Mucosa of gallbladder (tissue), 1 donor: ENCODE data around the gene OR7E24. TPM values are rescaled to one million over a fixed set of nuclear protein-coding genes. Genes with fewer than 3 reads are reported as not detected.
A peak's percentile ranks its signal among the peaks of the same experiment; 100 is the strongest.
"Not testable (repeated sequence)": the region's sequence is repeated elsewhere in the genome, so short reads cannot be mapped to it uniquely, and the experiment has no call there.

Experiments used
- DNase-seq: peaks from one replicate; pipeline ENCODE4 v3.0.0-alpha.2; 2020; ENCODE audit warnings: low spot score
- total RNA-seq: library from RNA; stranded (reverse); gene quantifications from one replicate; pipeline ENCODE4 v1.2.1, GENCODE V29; 2021
- donor health status: DM: no; HTN: no; CAD: no.

Gene OR7E24
- total RNA-seq = not detected

DNA sequence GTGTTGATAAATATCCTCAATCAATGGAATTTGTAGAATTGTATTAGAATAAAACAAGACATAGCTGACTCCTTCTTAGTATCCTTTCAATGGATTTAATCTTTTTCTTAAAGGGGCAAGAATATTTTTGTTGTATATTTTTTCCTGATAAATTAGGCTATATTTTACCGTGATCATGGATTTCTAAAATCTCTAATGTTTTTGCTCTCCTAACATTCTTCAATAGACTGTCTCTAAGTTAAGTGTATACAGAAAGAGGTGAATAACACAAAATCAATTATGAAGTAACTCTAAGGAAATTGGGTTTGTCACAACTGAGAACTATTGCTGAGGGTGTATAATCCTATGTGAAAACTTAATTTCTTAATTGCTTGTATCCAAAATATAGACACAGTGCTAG, at the start of gene OR7E24:
TSS of gene OR7E24 (plus strand) at position 301 of the 400 bp plus-strand sequence. CDS start 114 bp downstream, outside the sequence.
- no peak for DNase-seq

DNA sequence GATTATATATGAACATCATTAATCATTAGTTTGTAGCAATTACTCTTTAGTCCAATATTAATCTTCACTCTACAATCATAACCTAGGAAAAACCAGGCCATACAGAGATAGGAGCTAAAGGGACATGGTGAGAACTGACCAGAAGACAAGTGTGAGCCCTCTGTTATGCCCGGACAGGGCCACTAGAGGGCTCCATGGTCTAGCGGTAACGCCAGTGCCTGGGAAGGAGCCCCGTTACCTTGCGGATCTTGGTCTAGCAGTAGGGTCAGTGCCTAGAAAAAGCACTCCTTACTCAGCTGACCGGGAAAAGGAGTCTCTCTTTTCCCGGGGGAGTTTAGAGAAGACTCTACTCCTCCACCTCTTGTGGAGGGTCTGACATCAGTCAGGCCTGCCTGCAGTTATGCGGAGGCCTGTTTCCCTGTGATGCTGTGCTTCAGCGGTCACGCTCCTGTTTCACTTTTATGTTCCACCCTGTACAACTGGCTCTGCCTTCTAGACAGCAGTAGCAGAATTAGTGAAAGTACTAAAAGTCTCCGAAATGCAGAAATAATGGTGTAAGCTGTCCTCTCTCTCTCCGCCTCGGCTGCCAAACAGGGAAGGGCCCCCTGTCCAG, 45.1 kb upstream of the OR7E24 start:
- DNase-seq = peak; percentile 75

DNA sequence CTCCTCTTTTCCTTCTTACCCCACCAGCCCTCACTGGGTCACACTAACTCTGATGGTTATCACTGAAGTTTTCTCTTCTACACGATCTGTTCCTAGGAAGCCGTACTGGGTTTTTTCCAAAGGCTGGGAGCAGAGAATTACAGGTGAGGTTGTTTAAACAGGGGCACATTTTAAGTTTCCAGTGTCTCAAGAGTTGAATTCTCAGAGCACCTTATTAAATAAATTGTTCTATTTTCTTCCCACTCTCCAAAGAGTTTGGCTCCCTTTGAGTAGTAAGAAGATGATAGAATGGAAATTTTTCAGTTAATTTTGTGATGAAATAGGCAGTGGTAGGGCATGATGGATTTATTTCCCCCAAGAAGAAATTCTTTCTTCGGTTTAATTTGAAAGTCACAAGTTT, 31.2 kb upstream of the OR7E24 start, which contains the start of gene OR7D4:
TSS of gene OR7D4 (minus strand) at position 101 of the 400 bp plus-strand sequence. CDS start 4,752 bp downstream, outside the sequence.
- DNase-seq = no peak

DNA sequence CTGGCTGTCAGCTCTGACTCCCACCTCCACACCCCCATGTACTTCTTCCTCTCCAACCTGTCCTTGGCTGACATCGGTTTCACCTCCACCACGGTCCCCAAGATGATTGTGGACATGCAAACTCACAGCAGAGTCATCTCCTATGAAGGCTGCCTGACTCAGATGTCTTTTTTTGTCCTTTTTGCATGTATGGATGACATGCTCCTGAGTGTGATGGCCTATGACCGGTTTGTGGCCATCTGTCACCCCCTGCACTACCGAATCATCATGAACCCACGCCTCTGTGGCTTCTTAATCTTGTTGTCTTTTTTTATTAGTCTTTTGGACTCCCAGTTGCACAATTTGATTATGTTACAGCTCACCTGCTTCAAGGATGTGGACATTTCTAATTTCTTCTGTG, 506 bp downstream of the OR7E24 start:
- no peak for DNase-seq

- DNase-seq = not testable (repeated sequence)
Observed at GRCh38 chr19:9283485-9283884, 32.8 kb downstream of the OR7E24 start.

DNA sequence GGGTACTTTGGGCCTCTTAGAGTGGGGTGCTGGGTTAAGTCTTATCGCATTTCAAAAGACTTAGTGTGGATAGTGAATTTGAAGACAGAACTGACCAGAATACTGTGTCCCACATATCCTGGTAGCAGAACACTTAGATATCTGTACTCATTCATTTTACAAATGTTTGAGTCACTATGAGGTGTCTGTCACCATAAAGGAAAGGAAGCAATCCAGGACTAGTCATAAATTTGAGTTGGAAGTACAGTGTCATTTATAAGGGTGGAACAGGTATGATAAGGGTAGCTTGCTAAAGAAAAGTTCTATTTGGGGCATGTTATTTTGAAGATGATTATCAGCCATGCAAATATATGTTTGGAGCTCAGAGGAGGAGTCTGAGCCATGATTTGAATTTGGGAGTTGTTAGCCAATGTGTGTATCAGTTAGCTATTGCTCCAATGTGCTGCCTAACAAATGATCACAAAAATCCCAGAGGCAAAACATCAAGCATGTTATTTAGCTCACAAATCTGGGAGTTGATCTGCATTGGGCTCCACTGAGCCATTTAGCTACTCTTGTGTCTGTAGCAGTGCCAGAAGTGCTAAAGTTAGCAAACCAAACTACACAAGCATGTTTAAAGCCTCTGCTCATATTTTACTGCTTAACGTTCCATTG, 38.6 kb downstream of the OR7E24 start:
- no peak for DNase-seq

DNA sequence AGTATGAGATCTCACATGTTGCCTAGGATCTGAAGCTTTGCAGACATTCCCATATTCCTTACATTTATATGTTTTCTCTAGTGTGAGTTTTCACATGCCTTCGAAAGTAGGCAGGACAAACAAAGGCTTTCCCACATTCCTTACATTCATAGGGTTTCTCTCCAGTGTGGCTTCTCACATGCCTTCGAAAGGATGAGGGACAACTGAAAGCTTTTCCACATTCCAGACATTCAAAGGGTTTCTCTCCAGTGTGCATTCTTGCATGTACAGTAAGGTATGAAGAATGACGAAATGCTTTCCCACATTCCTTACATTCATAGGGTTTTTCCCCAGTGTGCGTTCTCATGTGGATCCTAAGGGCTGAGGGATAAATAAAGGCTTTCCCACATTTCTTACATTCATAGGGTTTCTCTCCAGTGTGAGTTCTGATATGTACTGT, 44.7 kb downstream of the OR7E24 start:
- DNase-seq = no peak

GRCh38 chr19:9296336-9296735, 45.6 kb downstream of the OR7E24 start:
- no peak for DNase-seq

Other genes starting within 250 kb of the OR7E24 start
- 0.03 TPM for gene MUC16, start 240.5 kb upstream of the OR7E24 start, total RNA-seq
- not detected for gene OR1M1, start 163.9 kb upstream of the OR7E24 start, total RNA-seq
- gene OR7G2, start 143.5 kb upstream of the OR7E24 start, total RNA-seq = not detected
- gene OR7G1, start 135.2 kb upstream of the OR7E24 start, total RNA-seq = not detected
- not detected for gene OR7G3, start 124.0 kb upstream of the OR7E24 start, total RNA-seq
- gene ZNF317, start 110.5 kb upstream of the OR7E24 start, total RNA-seq = 32.9 TPM
- gene OR7D2, start 72.0 kb upstream of the OR7E24 start, total RNA-seq = not detected
- not detected for gene OR7D4, start 31.3 kb upstream of the OR7E24 start, total RNA-seq
- 6.3 TPM for gene ZNF699, start 58.9 kb downstream of the OR7E24 start, total RNA-seq
- 19.9 TPM for gene ZNF559, start 73.2 kb downstream of the OR7E24 start, total RNA-seq
- 3.4 TPM for gene ZNF177, start 112.1 kb downstream of the OR7E24 start, total RNA-seq
- 23.0 TPM for gene ZNF266, start 184.6 kb downstream of the OR7E24 start, total RNA-seq
- gene ZNF560, start 247.7 kb downstream of the OR7E24 start, total RNA-seq = not detected